K562 (cell line): ENCODE measurements around the gene ICAM2. TPM values are rescaled to one million over a fixed set of nuclear protein-coding genes. Genes with fewer than 3 reads are reported as not detected.

ENCODE experiments used
- AFF1 ChIP-seq, 2 experiments: fragments of 450-650 bp; IDR thresholded peaks; 2 replicates each; pipeline ENCODE4 v1.6.1; 2018; ENCODE audit warnings: mild to moderate bottlenecking in 2 of 2, low read depth in 1 of 2; ENCODE audit not compliant: partially characterized antibody in 2 of 2
- ATF1 ChIP-seq, 2 experiments: fragments of 450-650 bp in 1 of 2; IDR thresholded peaks; 2 replicates each; pipeline ENCODE4 v1.6.1; 2016; ENCODE audit warnings: missing compliant biosample characterization in 1 of 2, missing genetic modification characterization in 1 of 2
- CBFA2T2 ChIP-seq: fragments of 450-650 bp; conservative IDR thresholded peaks from 2 replicates; pipeline ENCODE4 v1.6.1; 2017; ENCODE audit warnings: mild to moderate bottlenecking
- DDX20 ChIP-seq: fragments of 450-650 bp; IDR thresholded peaks from 2 replicates; pipeline ENCODE4 v1.6.1; 2016; ENCODE audit warnings: missing genetic modification characterization, low read depth, mild to moderate bottlenecking, missing compliant biosample characterization, moderate library complexity
- ETV6 ChIP-seq, 3 experiments: fragments of 150-350 bp in 1 of 3; sonication (generic) in 1 of 3; formaldehyde crosslinking in 1 of 3; IDR thresholded peaks; 2 replicates each; pipeline versions ENCODE4 v1.6.1 to v1.8.0; 2014 to 2022; ENCODE audit warnings: borderline replicate concordance in 2 of 3, low read depth in 2 of 3, antibody characterized with exemption in 1 of 3, low read length in 1 of 3, mild to moderate bottlenecking in 1 of 3, missing genetic modification reagents in 1 of 3
- FOXK2 ChIP-seq, 2 experiments: fragments of 450-650 bp; IDR thresholded peaks in 1 of 2; conservative IDR thresholded peaks in 1 of 2; 2 replicates each; pipeline ENCODE4 v1.6.1; 2016; ENCODE audit warnings: low read depth in 2 of 2, mild to moderate bottlenecking in 1 of 2
- HNRNPL ChIP-seq: fragments of 200-400 bp; formaldehyde crosslinking; IDR thresholded peaks from 2 replicates; pipeline ENCODE4 v1.6.1; 2017; ENCODE audit warnings: low read depth, mild to moderate bottlenecking, low read length
- HOMEZ ChIP-seq: fragments of 250-450 bp; sonication (Bioruptor Pico); IDR thresholded peaks from 2 replicates; pipeline ENCODE4 v1.4.0; 2020; ENCODE audit warnings: mild to moderate bottlenecking, moderate library complexity
- KAT8 ChIP-seq: fragments of 450-650 bp; IDR thresholded peaks from 2 replicates; pipeline ENCODE4 v1.6.1; 2016; ENCODE audit warnings: low read depth, mild to moderate bottlenecking
- MED1 ChIP-seq: sonication (generic); formaldehyde crosslinking; IDR thresholded peaks from 2 replicates; pipeline ENCODE4 v1.8.1; 2023; ENCODE audit warnings: missing genetic modification reagents, borderline replicate concordance
- MTA3 ChIP-seq: fragments of 450-650 bp; formaldehyde crosslinking; IDR thresholded peaks from 2 replicates; pipeline ENCODE4 v1.6.1; 2017; ENCODE audit warnings: mild to moderate bottlenecking, borderline replicate concordance
- MXI1 ChIP-seq: IDR thresholded peaks from 2 replicates; pipeline ENCODE4 v1.6.1; 2011; ENCODE audit warnings: low read depth, mild to moderate bottlenecking, improper control_type of control experiment, low read length
- NEUROD1 ChIP-seq: fragments of 150-350 bp; IDR thresholded peaks from 2 replicates; pipeline ENCODE4 v1.6.1; 2014; ENCODE audit warnings: borderline replicate concordance, low read length, low read depth; ENCODE audit not compliant: partially characterized antibody
- NFE2 ChIP-seq: IDR thresholded peaks from 2 replicates; pipeline ENCODE4 v1.6.1; 2014; ENCODE audit warnings: antibody characterized with exemption, low read depth
- PKNOX1 ChIP-seq: fragments of 450-650 bp; IDR thresholded peaks from 2 replicates; pipeline ENCODE4 v1.6.1; 2016
- POLR2A ChIP-seq: fragments of 450-650 bp; conservative IDR thresholded peaks from 2 replicates; pipeline ENCODE4 v1.6.1; 2016
- POLR3A ChIP-seq: IDR thresholded peaks from 2 replicates; pipeline ENCODE4 v1.6.1; 2011; ENCODE audit warnings: borderline replicate concordance, mild to moderate bottlenecking, moderate library complexity; ENCODE audit not compliant: insufficient read length, insufficient read depth; ENCODE audit errors: extremely low read depth
- RNF2 ChIP-seq: sonication (generic); IDR thresholded peaks from 2 replicates; pipeline ENCODE4 v1.6.1; 2016
- RUNX1 ChIP-seq: sonication (generic); IDR thresholded peaks from 2 replicates; pipeline ENCODE4 v1.6.1; 2016; ENCODE audit warnings: antibody characterized with exemption, low read depth
- ZBED1 ChIP-seq: IDR thresholded peaks from 2 replicates; pipeline ENCODE4 v1.6.1; 2014
- ZNF184 ChIP-seq: sonication (generic); formaldehyde crosslinking; IDR thresholded peaks from 2 replicates; pipeline ENCODE4 v1.5.0; 2020; ENCODE audit warnings: missing genetic modification reagents
- ZNF224 ChIP-seq: sonication (generic); formaldehyde crosslinking; IDR thresholded peaks from 2 replicates; pipeline ENCODE4 v1.8.0; 2022; ENCODE audit warnings: mild to moderate bottlenecking, missing genetic modification reagents
- polyA plus RNA-seq, 8 experiments: library from polyadenylated mRNA; depleted of rRNA in 4 of 8; stranded (reverse) in 5 of 8; unstranded in 3 of 8; fragments of >200 nt; fragmentation: Nextera tagmentation in 2 of 8; fragmentation: Illumina TruSeq in 1 of 8; extraction: Ambion mirVana in 2 of 8; extraction: Trizol in 1 of 8; gene quantifications; 2 replicates each; pipeline versions ENCODE4 v1.2.1 to v1.2.3, GENCODE V29; 2011 to 2014; ENCODE audit warnings: inconsistent platforms in 1 of 8, missing spikeins in 1 of 8
- total RNA-seq, 7 experiments: library from RNA; depleted of rRNA in 6 of 7; stranded (reverse); fragments of >200 nt in 6 of 7; fragmentation: Illumina TruSeq in 2 of 7; extraction: Trizol in 2 of 7; gene quantifications; 2 replicates each; pipeline versions ENCODE4 v1.2.1 to v1.2.3, GENCODE V29; 2011 to 2021; ENCODE audit warnings: low replicate concordance in 1 of 7

The ICAM2 gene
- total and polyA plus RNA-seq, 9 of the 15 experiments (the other 6 are each of a cell fraction or from before 2014, with no cell fraction given) = 37.9 to 89.4 (median 60.6) TPM

- peak in 1 of 2 experiments; percentile 53; a peak in 3 of 4 replicates for TF ChIP-seq FOXK2 (conservative IDR thresholded peaks at IDR 0.05 in 1 of 2, IDR thresholded peaks at IDR 0.05 in 1 of 2; ENCODE audit: low read depth in 2 of 2)
- TF ChIP-seq POLR3A = no peak
- TF ChIP-seq PKNOX1 = no peak
- no peak for TF ChIP-seq ATF1 (CRISPR knock-in tag; IDR thresholded peaks at IDR 0.05)
- peak; percentile 57 for TF ChIP-seq ATF1 (tag; IDR thresholded peaks at IDR 0.05)
- peak; percentile 94 for TF ChIP-seq MTA3
- no peak for TF ChIP-seq ETV6 (IDR thresholded peaks at IDR 0.05; ENCODE audit: borderline replicate concordance in 1 of 2, low read depth in 2 of 2, low read length in 1 of 2)
- TF ChIP-seq ETV6 (CRISPR knock-in tag; IDR thresholded peaks at IDR 0.05; ENCODE audit: borderline replicate concordance) = no peak
- no peak for TF ChIP-seq MED1
- TF ChIP-seq ZNF224 (CRISPR knock-in tag) = no peak
- peak; percentile 42; the same call in 1 of the 2 replicates for TF ChIP-seq NFE2
- TF ChIP-seq CBFA2T2 = peak; percentile 85
- TF ChIP-seq NEUROD1 = peak; percentile 66
- no peak for TF ChIP-seq ZNF184 (CRISPR knock-in tag)
- TF ChIP-seq AFF1 (IDR thresholded peaks at IDR 0.05; ENCODE audit: low read depth in 1 of 2, partially characterized antibody in 2 of 2) = peak; percentile 22 to 42
- no peak; the same call in 1 of the 2 replicates for TF ChIP-seq RUNX1
- TF ChIP-seq KAT8 = no peak
- TF ChIP-seq MXI1 = no peak
- peak; percentile 77 for TF ChIP-seq POLR2A
- 0 out of 2 replicates have a peak, but pooled peaks have one; percentile 71 for TF ChIP-seq RNF2
- no peak for TF ChIP-seq HOMEZ (CRISPR knock-in tag)
- no peak for TF ChIP-seq ZBED1
- no peak for TF ChIP-seq HNRNPL
- TF ChIP-seq DDX20 (tag) = no peak
These were observed 13.9 kb downstream of the ICAM2 start (continued) for GRCh38 chr17:64006361-64007088.
